NCI-H748 treated with DMSO at 0.1 percent for 48 hours (cell line): ENCODE data around the gene THSD7B.
"Not testable (repeated sequence)": the region's sequence is repeated elsewhere in the genome, so short reads cannot be mapped to it uniquely, and the experiment has no call there.

ENCODE experiments used
- DNase-seq: peaks from one replicate; lab custom pipeline; 2025; lab: John Stamatoyannopoulos, UW

Gene THSD7B

GRCh38 chr2:136932700-136933099 is 167.4 kb downstream of the THSD7B start:
- DNase-seq = peak; percentile 24

- no peak for DNase-seq
These were observed 169.8 kb downstream of the THSD7B start for GRCh38 chr2:136935119-136935518.

GRCh38 chr2:136956050-136956449 is 190.7 kb downstream of the THSD7B start:
- no peak for DNase-seq

- DNase-seq = no peak
These were observed 191.7 kb downstream of the THSD7B start for GRCh38 chr2:136957044-136957443.

- DNase-seq = no peak
These were observed 196.9 kb downstream of the THSD7B start for GRCh38 chr2:136962105-136962725.

GRCh38 chr2:136966485-136966884 is 201.1 kb downstream of the THSD7B start:
- no peak for DNase-seq

- DNase-seq = no peak
These were observed 215.0 kb downstream of the THSD7B start for GRCh38 chr2:136980303-136980702.

- DNase-seq = not testable (repeated sequence)
These were observed 216.3 kb downstream of the THSD7B start for GRCh38 chr2:136981689-136982088.

- no peak for DNase-seq
These were observed 219.7 kb downstream of the THSD7B start for GRCh38 chr2:136985044-136985443.

- DNase-seq = no peak
These were observed 221.4 kb downstream of the THSD7B start for GRCh38 chr2:136986605-136987221.

- no peak for DNase-seq
These were observed 225.0 kb downstream of the THSD7B start for GRCh38 chr2:136990316-136990715.

- DNase-seq = no peak
These were observed 229.4 kb downstream of the THSD7B start for GRCh38 chr2:136994793-136995192.

- DNase-seq = no peak
These were observed 232.2 kb downstream of the THSD7B start for GRCh38 chr2:136997557-136997956.

GRCh38 chr2:137000811-137001210 is 235.5 kb downstream of the THSD7B start:
- peak; percentile 90 for DNase-seq

- no peak for DNase-seq
These were observed 237.6 kb downstream of the THSD7B start for GRCh38 chr2:137002896-137003295.

- no peak for DNase-seq
These were observed 239.9 kb downstream of the THSD7B start for GRCh38 chr2:137005210-137005609.

- DNase-seq = no peak
These were observed 242.6 kb downstream of the THSD7B start for GRCh38 chr2:137007938-137008337.

GRCh38 chr2:137009953-137010352 is 244.6 kb downstream of the THSD7B start:
- no peak for DNase-seq

GRCh38 chr2:137020452-137021196 is 255.3 kb downstream of the THSD7B start:
- no peak for DNase-seq

GRCh38 chr2:137021763-137022162 is 256.4 kb downstream of the THSD7B start:
- peak; percentile 34 for DNase-seq

GRCh38 chr2:137023205-137023604 is 257.9 kb downstream of the THSD7B start:
- DNase-seq = no peak

- DNase-seq = no peak
These were observed 266.4 kb downstream of the THSD7B start for GRCh38 chr2:137031731-137032130.

- no peak for DNase-seq
These were observed 271.3 kb downstream of the THSD7B start for GRCh38 chr2:137036619-137037018.
